ENCODE results near the gene TBC1D22A.
A peak's percentile ranks its signal among the peaks of the same experiment; 100 is the strongest.

- peak in 3 of 12 donors; percentile 19 to 24 (median 20) for TF ChIP-seq CTCF (IDR thresholded peaks at IDR 0.05)
- no peak for TF ChIP-seq POLR2A (IDR thresholded peaks at IDR 0.05)
Measured at GRCh38 chr22:47154621-47155081, 392.2 kb downstream of the TBC1D22A start.

Data from heart left ventricle (tissue), 13 donors.